Suprapubic skin (tissue), 4 donors: ENCODE results near the gene EAF1. TPM values are rescaled to one million over a fixed set of nuclear protein-coding genes. Genes with fewer than 3 reads are reported as not detected.

Experiments
- DNase-seq, 2 donors: peaks; one replicate each; pipeline ENCODE4 v3.0.0-alpha.2; 2019; ENCODE audit warnings: low spot score in 2 of 2
- H3K27ac ChIP-seq: fragments of 200-600 bp; sonication (generic); one replicate; pipeline ENCODE4 v1.5.1; 2019
- H3K27me3 ChIP-seq: fragments of 200-600 bp; sonication (generic); one replicate; pipeline ENCODE4 v1.5.1; 2019
- H3K36me3 ChIP-seq: fragments of 200-600 bp; sonication (generic); one replicate; pipeline ENCODE4 v1.5.1; 2019
- H3K4me1 ChIP-seq: fragments of 200-600 bp; sonication (generic); one replicate; pipeline ENCODE4 v1.5.1; 2019
- H3K4me3 ChIP-seq: fragments of 200-600 bp; sonication (generic); one replicate; pipeline ENCODE4 v1.5.1; 2019; ENCODE audit warnings: mild to moderate bottlenecking
- H3K9me3 ChIP-seq: fragments of 200-600 bp; sonication (generic); one replicate; pipeline ENCODE4 v1.5.1; 2019
- CTCF ChIP-seq, 2 donors: fragments of 200-600 bp in 1 of 2; fragments of 450-650 bp in 1 of 2; sonication (generic) in 1 of 2; IDR thresholded peaks; one replicate each; pipeline ENCODE4 v1.5.1; 2016 to 2019; ENCODE audit warnings: antibody characterized with exemption in 2 of 2, mild to moderate bottlenecking in 1 of 2, moderate library complexity in 1 of 2
- EP300 ChIP-seq: sonication (generic); formaldehyde crosslinking; IDR thresholded peaks from one replicate; pipeline ENCODE4 v1.6.1; 2017; ENCODE audit warnings: antibody characterized with exemption
- POLR2A ChIP-seq, 2 donors: fragments of 450-650 bp; IDR thresholded peaks; one replicate each; pipeline ENCODE4 v1.6.1; 2017; ENCODE audit warnings: antibody characterized with exemption in 2 of 2, mild to moderate bottlenecking in 2 of 2, moderate library complexity in 2 of 2
- POLR2AphosphoS5 ChIP-seq, 3 donors: sonication (generic); formaldehyde crosslinking; IDR thresholded peaks; one replicate each; pipeline ENCODE4 v1.6.1; 2017; ENCODE audit warnings: antibody characterized with exemption in 3 of 3
- WGBS: methylation state at CpG from one replicate; pipeline ENCODE4 v1.1.5; 2018; 5-methylcytosine and 5-hydroxymethylcytosine counted together
- total RNA-seq, 4 donors: library from RNA; depleted of rRNA; stranded (reverse); fragments of >200 nt; gene quantifications; one replicate each; pipeline ENCODE4 v1.1.0, GENCODE V29; 2016

Gene EAF1
- total RNA-seq, 4 donors from 2014 or later: 33.4 to 52.3 (median 42.7) TPM

DNA sequence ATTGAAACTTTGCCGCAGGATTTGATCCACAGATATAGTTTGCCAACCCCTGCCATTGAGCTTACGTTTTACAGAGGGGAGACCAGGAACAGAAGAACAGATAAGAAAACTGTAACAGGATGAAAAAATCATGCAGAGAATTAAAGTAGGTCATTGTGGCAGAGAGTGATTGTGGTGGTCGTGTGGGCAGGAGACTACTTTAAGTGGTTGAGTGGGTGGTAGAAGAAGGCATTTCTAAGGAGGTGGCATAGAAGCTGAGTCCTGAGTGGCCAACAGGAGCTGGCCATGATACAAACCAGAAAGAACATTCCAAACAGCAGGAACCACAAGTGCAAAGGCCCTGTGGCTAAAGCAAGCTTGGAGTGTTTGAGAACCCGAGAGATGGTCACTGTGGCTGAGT is 59.6 kb downstream of the EAF1 start:
- DNase-seq: peak in 1 of 2 donors; percentile 15
- H3K4me3 ChIP-seq: no peak overlapping the region
- H3K36me3 ChIP-seq: no peaks in the 10 kb centered on the region
- H3K27ac ChIP-seq: no peak overlapping the region
- H3K4me1 ChIP-seq: no peaks in the 10 kb centered on the region
- TF ChIP-seq POLR2AphosphoS5 (IDR thresholded peaks at IDR 0.05) (no peak), POLR2A (IDR thresholded peaks at IDR 0.05) (no peak), EP300 (no peak), CTCF (IDR thresholded peaks at IDR 0.05) (no peak)
- H3K9me3 ChIP-seq: no peaks in the 10 kb centered on the region
- 89% methylated on average over 4 of the region's 4 CpGs for WGBS
- H3K27me3 ChIP-seq: no peaks in the 10 kb centered on the region

GRCh38 chr3:15488002-15488401 is 60.6 kb downstream of the EAF1 start:
- peak in 1 of 2 donors; percentile 65 for DNase-seq
- 96% methylated on average over 9 of the region's 9 CpGs for WGBS
- no peaks in the 10 kb centered on the region for H3K9me3 ChIP-seq
- no peaks in the 10 kb centered on the region for H3K27me3 ChIP-seq
- H3K27ac ChIP-seq: no peak overlapping the region
- TF ChIP-seq CTCF (IDR thresholded peaks at IDR 0.05) (no peak), POLR2A (IDR thresholded peaks at IDR 0.05) (no peak), EP300 (no peak), POLR2AphosphoS5 (IDR thresholded peaks at IDR 0.05) (no peak)
- no peaks in the 10 kb centered on the region for H3K4me1 ChIP-seq
- no peaks in the 10 kb centered on the region for H3K36me3 ChIP-seq
- H3K4me3 ChIP-seq: no peak overlapping the region

DNA sequence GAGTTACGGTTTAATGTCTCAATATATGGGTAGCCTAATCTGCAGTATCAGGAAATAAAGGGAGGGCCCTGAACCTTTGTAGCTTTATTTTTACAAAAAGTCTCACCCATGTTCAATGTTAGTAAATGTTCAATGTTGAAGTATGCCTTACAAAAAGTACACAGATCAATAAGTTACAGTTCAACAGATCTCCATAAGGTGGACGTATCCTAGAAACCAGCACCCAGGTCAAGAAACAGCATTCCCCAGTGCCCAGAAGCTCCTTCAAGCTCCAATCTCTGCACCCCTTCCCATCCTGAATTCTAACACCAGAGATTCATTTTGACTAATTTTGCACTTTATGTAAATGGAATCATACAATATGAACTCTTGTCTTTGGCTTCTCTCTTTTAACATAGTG is 62.8 kb downstream of the EAF1 start:
- H3K4me1 ChIP-seq: no peaks in the 10 kb centered on the region
- DNase-seq: no peak
- no peaks in the 10 kb centered on the region for H3K27me3 ChIP-seq
- H3K36me3 ChIP-seq: no peaks in the 10 kb centered on the region
- no peak overlapping the region for H3K4me3 ChIP-seq
- no peak for TF ChIP-seq POLR2AphosphoS5 (IDR thresholded peaks at IDR 0.05)
- TF ChIP-seq EP300: no peak
- TF ChIP-seq CTCF (IDR thresholded peaks at IDR 0.05): no peak
- TF ChIP-seq POLR2A (IDR thresholded peaks at IDR 0.05): no peak
- H3K27ac ChIP-seq: no peak overlapping the region
- 94% methylated on average over 2 of the region's 2 CpGs for WGBS
- no peaks in the 10 kb centered on the region for H3K9me3 ChIP-seq

GRCh38 chr3:15491143-15491542 is 63.7 kb downstream of the EAF1 start:
- no peaks in the 10 kb centered on the region for H3K36me3 ChIP-seq
- no peaks in the 10 kb centered on the region for H3K27me3 ChIP-seq
- WGBS: 97% methylated on average over 8 of the region's 8 CpGs
- peak in 1 of 2 donors; percentile 43 for DNase-seq
- no peak for TF ChIP-seq EP300
- TF ChIP-seq POLR2AphosphoS5 (IDR thresholded peaks at IDR 0.05): no peak
- no peak for TF ChIP-seq CTCF (IDR thresholded peaks at IDR 0.05)
- TF ChIP-seq POLR2A (IDR thresholded peaks at IDR 0.05): no peak
- H3K27ac ChIP-seq: no peak overlapping the region
- no peak overlapping the region for H3K4me3 ChIP-seq
- H3K4me1 ChIP-seq: no peaks in the 10 kb centered on the region
- H3K9me3 ChIP-seq: no peaks in the 10 kb centered on the region

Other genes with a start within 250 kb of the EAF1 start
- gene CAPN7, start 221.4 kb upstream of the EAF1 start, total RNA-seq: 100 to 1,000 TPM in 1 of 4 donors, 10 to 100 TPM in 3; 32.0 to 112 (median 38.2) TPM
- 10 to 100 TPM; 11.2 to 27.0 (median 17.8) TPM for gene SH3BP5, start 95.0 kb upstream of the EAF1 start, total RNA-seq
- 10 to 100 TPM in 3 of 4 donors, 1 to 10 TPM in 1; 6.8 to 16.3 (median 12.0) TPM for gene METTL6, start 54 bp upstream of the EAF1 start, total RNA-seq
- gene COLQ, start 94.1 kb downstream of the EAF1 start, total RNA-seq: 1 to 10 TPM in 2 of 4 donors, under 1 TPM in 2; 0.23 to 3.8 (median 1.1) TPM
- gene HACL1, start 174.0 kb downstream of the EAF1 start, total RNA-seq: 10 to 100 TPM; 13.1 to 33.0 (median 19.5) TPM
- 10 to 100 TPM; 16.9 to 25.9 (median 19.1) TPM for gene BTD, start 174.1 kb downstream of the EAF1 start, total RNA-seq